Uterus (tissue), 4 donors: ENCODE data around the gene STXBP5. TPM values are rescaled to one million over a fixed set of nuclear protein-coding genes. Genes with fewer than 3 reads are reported as not detected.

Experiments
- DNase-seq, 2 donors: peaks; one replicate each; pipeline ENCODE4 v3.0.0-alpha.2; 2019 to 2020
- H3K27ac ChIP-seq, 2 donors: fragments of 200-600 bp; sonication (generic); 1 replicate in 1 of 2; 2 replicates in 1 of 2; pipeline ENCODE4 v1.5.1; 2016 to 2018
- H3K27me3 ChIP-seq, 2 donors: fragments of 200-600 bp; sonication (generic); one replicate each; pipeline ENCODE4 v1.5.1; 2018 to 2019; ENCODE audit warnings: control low read depth in 1 of 2
- H3K36me3 ChIP-seq, 2 donors: fragments of 200-600 bp; sonication (generic); one replicate each; pipeline ENCODE4 v1.5.1; 2019; ENCODE audit warnings: control low read depth in 1 of 2
- H3K4me1 ChIP-seq, 2 donors: fragments of 200-600 bp; sonication (generic); one replicate each; pipeline ENCODE4 v1.5.1; 2018 to 2019; ENCODE audit warnings: control low read depth in 1 of 2
- H3K4me3 ChIP-seq, 2 donors: fragments of 200-600 bp; sonication (generic); 1 replicate in 1 of 2; 2 replicates in 1 of 2; pipeline ENCODE4 v1.5.1; 2018 to 2019; ENCODE audit warnings: mild to moderate bottlenecking in 1 of 2
- H3K9me3 ChIP-seq, 2 donors: fragments of 200-600 bp; sonication (generic); one replicate each; pipeline ENCODE4 v1.5.1; 2019; ENCODE audit warnings: control low read depth in 1 of 2
- POLR2A ChIP-seq, 2 donors: fragments of 450-650 bp; IDR thresholded peaks; one replicate each; pipeline ENCODE4 v1.6.1; 2016; ENCODE audit warnings: antibody characterized with exemption in 2 of 2, mild to moderate bottlenecking in 1 of 2, moderate library complexity in 1 of 2
- intact Hi-C: fragments of 100-400 bp; cut with DNase I; formaldehyde crosslinking; loops from one replicate; pipeline ENCODE4 v1.15.1; 2023; ENCODE audit warnings: low total_unique reads
- total RNA-seq, 4 donors: library from RNA; depleted of rRNA in 3 of 4; stranded (reverse); fragments of >200 nt in 3 of 4; gene quantifications; one replicate each; pipeline versions ENCODE4 v1.1.0 to v1.2.4, GENCODE V29; 2014 to 2023
- TF ChIP-seq, protein P1 (sequence below), 4 experiments: fragments of 200-600 bp in 2 of 4; fragments of 450-650 bp in 2 of 4; sonication (generic) in 2 of 4; IDR thresholded peaks; one replicate each; pipeline ENCODE4 v1.5.1; 2016 to 2019; ENCODE audit warnings: antibody characterized with exemption in 4 of 4, mild to moderate bottlenecking in 2 of 4, moderate library complexity in 1 of 4
- donor health status: DM: yes; HTN: yes; CAD: no.

STXBP5 gene
- total RNA-seq, 4 donors from 2014 or later = 28.9 to 80.2 (median 36.9) TPM

DNA sequence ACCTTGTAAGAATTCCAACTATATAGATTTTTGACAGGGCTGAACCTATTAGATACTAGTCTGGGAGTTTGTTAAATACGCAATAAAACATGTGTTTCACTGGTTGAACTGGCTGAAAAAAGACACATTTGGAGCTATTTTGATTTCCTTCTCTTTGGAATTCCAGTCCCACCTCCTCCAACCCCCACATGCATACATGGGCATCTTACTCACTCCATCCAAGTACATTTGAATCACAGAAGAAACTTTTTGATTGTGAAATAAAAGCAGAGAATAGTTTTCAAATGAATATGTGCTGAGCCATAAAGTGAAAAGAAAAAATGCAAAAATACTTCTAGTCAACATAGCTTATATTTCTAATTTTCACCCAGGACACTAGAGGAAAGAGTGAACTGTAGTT lies 33.9 kb upstream of the STXBP5 start:
- H3K27ac ChIP-seq = no peak overlapping the region
- no peak for TF ChIP-seq POLR2A (IDR thresholded peaks at IDR 0.05)
- TF ChIP-seq, protein P1, sequence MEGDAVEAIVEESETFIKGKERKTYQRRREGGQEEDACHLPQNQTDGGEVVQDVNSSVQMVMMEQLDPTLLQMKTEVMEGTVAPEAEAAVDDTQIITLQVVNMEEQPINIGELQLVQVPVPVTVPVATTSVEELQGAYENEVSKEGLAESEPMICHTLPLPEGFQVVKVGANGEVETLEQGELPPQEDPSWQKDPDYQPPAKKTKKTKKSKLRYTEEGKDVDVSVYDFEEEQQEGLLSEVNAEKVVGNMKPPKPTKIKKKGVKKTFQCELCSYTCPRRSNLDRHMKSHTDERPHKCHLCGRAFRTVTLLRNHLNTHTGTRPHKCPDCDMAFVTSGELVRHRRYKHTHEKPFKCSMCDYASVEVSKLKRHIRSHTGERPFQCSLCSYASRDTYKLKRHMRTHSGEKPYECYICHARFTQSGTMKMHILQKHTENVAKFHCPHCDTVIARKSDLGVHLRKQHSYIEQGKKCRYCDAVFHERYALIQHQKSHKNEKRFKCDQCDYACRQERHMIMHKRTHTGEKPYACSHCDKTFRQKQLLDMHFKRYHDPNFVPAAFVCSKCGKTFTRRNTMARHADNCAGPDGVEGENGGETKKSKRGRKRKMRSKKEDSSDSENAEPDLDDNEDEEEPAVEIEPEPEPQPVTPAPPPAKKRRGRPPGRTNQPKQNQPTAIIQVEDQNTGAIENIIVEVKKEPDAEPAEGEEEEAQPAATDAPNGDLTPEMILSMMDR (IDR thresholded peaks at IDR 0.05) = no peak

DNA sequence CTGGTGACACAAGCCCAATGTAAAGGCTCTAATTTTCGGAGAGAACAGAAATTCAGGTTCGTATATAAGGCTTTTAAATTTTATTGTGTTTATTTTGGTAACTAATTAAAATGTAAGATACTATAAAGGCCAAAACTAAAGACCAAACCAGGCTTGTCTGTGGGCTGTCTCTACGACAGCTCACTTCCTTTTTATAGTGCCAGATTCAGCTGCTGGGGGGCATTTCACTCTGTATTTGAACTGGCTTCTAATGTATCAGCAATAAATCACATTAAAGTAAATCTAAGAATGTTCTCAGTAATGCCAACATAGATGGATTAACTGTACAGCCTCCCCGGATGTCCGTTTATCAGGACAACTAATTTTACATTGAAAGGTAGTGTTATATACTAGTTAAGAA lies 31.1 kb upstream of the STXBP5 start:
- H3K4me3 ChIP-seq = no peak overlapping the region
- H3K4me1 ChIP-seq = no peaks in the 10 kb centered on the region
- no peaks in the 10 kb centered on the region for H3K36me3 ChIP-seq
- TF ChIP-seq, protein P1 (IDR thresholded peaks at IDR 0.05) = no peak
- TF ChIP-seq POLR2A (IDR thresholded peaks at IDR 0.05) = no peak
- H3K9me3 ChIP-seq = no peaks in the 10 kb centered on the region
- no peaks in the 10 kb centered on the region for H3K27me3 ChIP-seq
- H3K27ac ChIP-seq = no peak overlapping the region
- DNase-seq = no peak
- intact Hi-C loops = no loop called here

More for the DNA sequence above, 33.9 kb upstream of the STXBP5 start:
- intact Hi-C loops = no loop called here
- Histone ChIP-seq H3K4me1 (no peaks in the 10 kb centered on the region), H3K4me3 (no peak overlapping the region), H3K27me3 (no peaks in the 10 kb centered on the region), H3K9me3 (no peaks in the 10 kb centered on the region), H3K36me3 (no peaks in the 10 kb centered on the region)
- no peak for DNase-seq

DNA sequence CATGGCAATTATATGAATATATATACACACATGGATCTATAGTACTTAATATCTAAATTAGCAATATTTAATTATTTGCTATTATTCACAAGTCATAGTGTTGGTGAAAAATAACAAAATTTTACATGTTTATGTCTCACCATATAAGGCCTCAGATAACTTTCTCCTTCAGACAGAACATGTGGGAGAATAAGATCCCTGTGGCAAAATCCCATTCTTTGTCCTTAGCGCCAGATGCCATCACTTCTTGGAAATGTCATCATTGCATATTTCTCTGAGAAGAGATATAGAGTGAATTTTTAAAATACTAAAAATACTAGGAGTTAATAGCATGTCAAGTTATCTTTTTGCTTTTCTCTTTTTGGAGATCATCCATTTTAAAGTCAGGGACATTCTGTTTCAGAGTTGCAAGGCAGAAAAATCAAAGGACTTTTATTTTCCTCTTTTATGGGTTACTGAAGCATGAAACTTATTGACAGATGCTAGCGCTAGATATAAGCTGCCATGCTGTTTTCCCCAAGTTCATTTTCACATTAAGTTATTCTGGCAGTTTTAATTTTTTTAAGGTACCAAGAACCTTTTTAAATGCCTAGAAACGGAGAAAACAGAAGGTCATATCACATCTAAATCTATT lies 30.4 kb upstream of the STXBP5 start:
- intact Hi-C loops = no loop called here
- DNase-seq = no peak
- no peaks in the 10 kb centered on the region for H3K9me3 ChIP-seq
- H3K4me3 ChIP-seq = no peak overlapping the region
- H3K27ac ChIP-seq = no peak overlapping the region
- H3K27me3 ChIP-seq = no peaks in the 10 kb centered on the region
- no peaks in the 10 kb centered on the region for H3K4me1 ChIP-seq
- H3K36me3 ChIP-seq = no peaks in the 10 kb centered on the region
- TF ChIP-seq POLR2A (IDR thresholded peaks at IDR 0.05) = no peak
- TF ChIP-seq, protein P1 (IDR thresholded peaks at IDR 0.05) = no peak

DNA sequence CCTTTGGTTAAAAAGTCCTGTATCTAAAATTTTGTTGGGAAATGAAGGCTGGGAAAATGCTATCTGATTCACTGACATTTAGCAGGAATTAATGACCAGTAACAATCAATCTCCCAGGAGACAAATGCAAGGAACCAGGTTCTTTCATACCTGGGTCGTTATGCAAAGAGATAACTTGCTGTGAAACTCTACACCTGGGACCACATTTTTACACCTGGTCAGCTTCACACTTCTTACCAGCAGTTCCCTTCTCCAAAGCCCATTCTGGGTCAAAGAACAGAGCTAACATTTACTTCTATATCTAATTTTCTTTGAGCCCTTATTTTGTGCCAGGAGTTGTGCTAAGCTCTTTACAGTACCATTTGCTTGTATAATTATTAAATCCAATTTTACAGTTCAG lies 27.4 kb upstream of the STXBP5 start:
- Histone ChIP-seq H3K4me3 (no peak overlapping the region), H3K27me3 (no peaks in the 10 kb centered on the region), H3K36me3 (no peaks in the 10 kb centered on the region), H3K27ac (no peak overlapping the region), H3K9me3 (no peaks in the 10 kb centered on the region), H3K4me1 (no peaks in the 10 kb centered on the region)
- DNase-seq = no peak
- intact Hi-C loops = no loop called here
- TF ChIP-seq, protein P1 (IDR thresholded peaks at IDR 0.05) = no peak
- TF ChIP-seq POLR2A (IDR thresholded peaks at IDR 0.05) = no peak

DNA sequence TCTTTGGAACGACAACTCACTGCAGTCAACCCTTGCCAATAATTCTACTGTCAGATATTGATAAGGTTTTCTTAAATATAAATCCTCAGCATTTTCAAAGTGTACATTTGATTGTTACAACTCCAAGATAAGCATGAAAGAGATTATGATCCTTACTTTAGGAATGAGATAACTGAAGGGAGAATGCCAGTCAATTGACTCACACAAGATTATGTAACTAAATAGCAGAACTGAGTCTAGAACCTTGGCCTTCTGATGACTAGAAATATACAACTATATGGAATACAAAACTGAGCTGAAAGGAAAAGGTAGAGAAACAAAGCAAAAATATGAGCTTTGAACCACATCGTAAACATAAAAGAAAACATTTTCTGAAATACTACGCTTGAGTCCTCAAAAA lies 26.9 kb upstream of the STXBP5 start:
- DNase-seq = no peak
- H3K4me1 ChIP-seq = no peaks in the 10 kb centered on the region
- TF ChIP-seq, protein P1 (IDR thresholded peaks at IDR 0.05) = no peak
- no peak for TF ChIP-seq POLR2A (IDR thresholded peaks at IDR 0.05)
- no peaks in the 10 kb centered on the region for H3K9me3 ChIP-seq
- no peak overlapping the region for H3K4me3 ChIP-seq
- H3K27ac ChIP-seq = no peak overlapping the region
- intact Hi-C loops = no loop called here
- H3K36me3 ChIP-seq = no peaks in the 10 kb centered on the region
- no peaks in the 10 kb centered on the region for H3K27me3 ChIP-seq
